Measurements from ENCODE around the gene EVA1A. TPM values are rescaled to one million over a fixed set of nuclear protein-coding genes. Genes with fewer than 3 reads are reported as not detected.

The EVA1A gene
- total and polyA plus RNA-seq, 4 donors, result 45.7 to 206 (median 100) TPM

GRCh38 chr2:75548036-75548573, 12.6 kb downstream of the EVA1A start:
- H3K27ac ChIP-seq (ENCODE audit: low read depth in 1 of 2, low read length in 2 of 2), result no peak overlapping the region
- WGBS, result 46% methylated on average over 2 of the region's 2 CpGs
- TF ChIP-seq REST (IDR thresholded peaks at IDR 0.05), result no peak
- TF ChIP-seq RXRA (IDR thresholded peaks at IDR 0.05), result no peak
- TF ChIP-seq MAX (IDR thresholded peaks at IDR 0.05), result no peak
- no peak for TF ChIP-seq EGR1 (IDR thresholded peaks at IDR 0.05; ENCODE audit: low read depth in 2 of 2)
- no peak for TF ChIP-seq RAD21 (IDR thresholded peaks at IDR 0.05)
- TF ChIP-seq FOXA1 (IDR thresholded peaks at IDR 0.05), result no peak

GRCh38 chr2:75547345-75548035, 13.2 kb downstream of the EVA1A start:
- no peaks in the 10 kb centered on the region for H3K36me3 ChIP-seq (ENCODE audit: control insufficient read depth in 4 of 4, insufficient read depth in 3 of 4, low read depth in 1 of 4, low read length in 3 of 4)
- peak; percentile 6 for DNase-seq (ENCODE audit: low spot score)
- TF ChIP-seq REST (IDR thresholded peaks at IDR 0.05) (no peak), RAD21 (IDR thresholded peaks at IDR 0.05) (no peak), NR2F2 (IDR thresholded peaks at IDR 0.05) (no peak), FOXA2 (IDR thresholded peaks at IDR 0.05) (no peak)
- H3K9me3 ChIP-seq (ENCODE audit: control insufficient read depth in 4 of 4, low read length in 3 of 4), result no peaks in the 10 kb centered on the region
- H3K27ac ChIP-seq (ENCODE audit: low read depth in 1 of 2, low read length in 2 of 2), result no peak overlapping the region
- no peak overlapping the region for H3K9ac ChIP-seq (ENCODE audit: low read depth in 1 of 2, low read length in 2 of 2)
- H3K27me3 ChIP-seq (ENCODE audit: control insufficient read depth in 4 of 4, insufficient read depth in 4 of 4, low read length in 3 of 4), result no peaks in the 10 kb centered on the region
- 89% methylated on average over 4 of the region's 4 CpGs for WGBS
- H3K4me3 ChIP-seq (ENCODE audit: low read depth in 1 of 3, low read length in 3 of 3), result no peak overlapping the region
- H3K4me1 ChIP-seq (ENCODE audit: control insufficient read depth in 4 of 4, insufficient read depth in 4 of 4, low read length in 3 of 4), result no peaks in the 10 kb centered on the region

More at GRCh38 chr2:75548036-75548573, 12.6 kb downstream of the EVA1A start:
- Histone ChIP-seq H3K4me3 (ENCODE audit: low read depth in 1 of 3, low read length in 3 of 3) (no peak overlapping the region), H3K9ac (ENCODE audit: low read depth in 1 of 2, low read length in 2 of 2) (no peak overlapping the region), H3K36me3 (ENCODE audit: control insufficient read depth in 4 of 4, insufficient read depth in 3 of 4, low read depth in 1 of 4, low read length in 3 of 4) (no peaks in the 10 kb centered on the region), H3K9me3 (ENCODE audit: control insufficient read depth in 4 of 4, low read length in 3 of 4) (no peaks in the 10 kb centered on the region), H3K4me1 (ENCODE audit: control insufficient read depth in 4 of 4, insufficient read depth in 4 of 4, low read length in 3 of 4) (no peaks in the 10 kb centered on the region), H3K27me3 (ENCODE audit: control insufficient read depth in 4 of 4, insufficient read depth in 4 of 4, low read length in 3 of 4) (no peaks in the 10 kb centered on the region)
- DNase-seq (ENCODE audit: low spot score), result peak; percentile 29

- peak; percentile 9 for DNase-seq (ENCODE audit: low spot score)
- H3K27me3 ChIP-seq (ENCODE audit: control insufficient read depth in 4 of 4, insufficient read depth in 4 of 4, low read length in 3 of 4), result no peaks in the 10 kb centered on the region
- no peak overlapping the region for H3K27ac ChIP-seq (ENCODE audit: low read depth in 1 of 2, low read length in 2 of 2)
- no peak overlapping the region for H3K4me3 ChIP-seq (ENCODE audit: low read depth in 1 of 3, low read length in 3 of 3)
- no peaks in the 10 kb centered on the region for H3K9me3 ChIP-seq (ENCODE audit: control insufficient read depth in 4 of 4, low read length in 3 of 4)
- no peaks in the 10 kb centered on the region for H3K4me1 ChIP-seq (ENCODE audit: control insufficient read depth in 4 of 4, insufficient read depth in 4 of 4, low read length in 3 of 4)
- peaks cover 0 to 3% (median 0%) of the 10 kb centered on the region in 4 donors for H3K36me3 ChIP-seq (ENCODE audit: control insufficient read depth in 4 of 4, insufficient read depth in 3 of 4, low read depth in 1 of 4, low read length in 3 of 4)
- TF ChIP-seq ZBTB33 (IDR thresholded peaks at IDR 0.05) (no peak), EGR1 (IDR thresholded peaks at IDR 0.05; ENCODE audit: low read depth in 2 of 2) (no peak), FOXA2 (IDR thresholded peaks at IDR 0.05) (no peak), CTCF (IDR thresholded peaks at IDR 0.05; ENCODE audit: low read depth, low read length, missing input control) (no peak), SP1 (IDR thresholded peaks at IDR 0.05) (no peak), YY1 (IDR thresholded peaks at IDR 0.05) (no peak), HNF4A (conservative IDR thresholded peaks at IDR 0.05) (no peak), NR2F2 (IDR thresholded peaks at IDR 0.05) (no peak), FOXA1 (IDR thresholded peaks at IDR 0.05) (no peak), TAF1 (conservative IDR thresholded peaks at IDR 0.05) (no peak), RXRA (IDR thresholded peaks at IDR 0.05) (no peak), RAD21 (IDR thresholded peaks at IDR 0.05) (no peak)
- 86% methylated on average over 2 of the region's 2 CpGs for WGBS
- no peak overlapping the region for H3K9ac ChIP-seq (ENCODE audit: low read depth in 1 of 2, low read length in 2 of 2)
Observed at GRCh38 chr2:75545922-75546321, 14.8 kb downstream of the EVA1A start.
